Raji (cell line): Measurements from ENCODE around the gene CEP112.

Experiments used
- POLR2A ChIP-seq: IDR thresholded peaks from 2 replicates; pipeline ENCODE4 v1.6.1; 2011; ENCODE audit warnings: low read depth, low read length, control low read depth; ENCODE audit not compliant: insufficient read depth

The CEP112 gene

DNA sequence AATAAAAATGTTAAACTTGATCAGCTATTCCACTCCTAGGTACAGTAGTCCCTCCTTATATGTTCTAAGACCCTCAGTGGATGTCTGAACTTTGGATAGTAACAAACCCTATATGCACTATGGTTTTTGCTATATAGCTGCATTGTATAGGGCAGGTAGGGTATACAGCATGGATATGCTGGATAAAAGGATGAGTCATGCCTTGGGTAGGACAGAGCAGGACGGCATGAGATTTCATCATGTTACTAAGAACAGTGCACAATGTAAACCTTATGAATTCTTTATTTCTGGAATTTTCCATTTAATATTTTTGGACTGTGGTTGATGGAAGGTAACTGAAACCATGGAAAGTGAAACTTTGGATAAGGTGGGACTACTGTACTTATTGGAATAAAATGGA is 235.1 kb downstream of the CEP112 start:
- no peak for TF ChIP-seq POLR2A

DNA sequence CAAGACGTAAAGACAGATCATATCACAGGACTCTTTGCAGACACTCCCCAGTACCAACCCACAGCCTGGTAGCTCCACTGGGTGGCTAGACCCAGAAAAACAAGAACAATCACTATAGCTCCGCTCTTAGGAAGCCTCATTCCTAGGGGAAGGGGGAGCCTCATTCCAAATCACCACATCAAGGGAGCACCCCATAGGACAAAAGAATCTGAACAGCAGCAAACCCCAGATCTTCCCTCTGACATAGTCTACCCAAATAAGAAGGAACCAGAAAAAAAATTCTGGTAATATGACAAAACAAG is 237.8 kb downstream of the CEP112 start:
- no peak for TF ChIP-seq POLR2A

DNA sequence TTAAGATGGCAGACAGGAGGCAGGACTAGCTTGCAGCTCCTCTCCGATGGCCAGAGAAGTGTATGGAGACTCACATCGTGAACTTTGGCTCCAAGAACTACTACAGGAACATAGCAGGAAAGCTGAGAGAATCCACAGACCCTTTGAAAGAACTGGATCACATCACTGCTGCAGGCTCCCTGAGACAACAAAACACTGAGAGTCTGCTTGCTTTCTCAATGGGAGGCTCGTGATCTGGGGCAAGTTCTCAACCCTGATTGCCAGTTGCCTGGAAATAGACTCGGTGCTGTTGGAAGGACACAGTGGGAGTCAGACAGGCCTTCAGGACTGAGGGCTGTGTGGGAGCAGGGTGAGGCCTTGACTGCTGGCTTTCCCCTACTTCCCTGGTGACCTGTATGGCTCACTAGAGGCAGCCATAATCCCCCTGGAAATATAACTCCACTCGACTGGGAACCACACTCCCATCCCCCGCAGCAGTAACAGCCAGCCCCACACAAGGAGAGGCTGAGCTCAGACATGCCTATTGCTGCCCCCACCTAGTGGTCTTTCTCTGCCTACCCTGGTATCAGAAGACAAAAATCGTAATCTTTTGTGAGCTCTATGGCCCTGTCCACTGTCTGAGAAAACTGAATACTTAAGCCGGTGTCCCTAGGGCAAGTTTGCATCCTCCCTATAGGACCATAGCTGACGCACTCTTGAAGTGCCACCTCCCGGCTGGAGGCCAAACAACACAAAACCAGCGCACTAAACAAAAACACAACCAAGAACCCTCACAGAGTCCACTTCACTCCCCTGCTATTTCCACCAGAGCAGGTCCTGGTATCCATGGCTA is 238.4 kb downstream of the CEP112 start:
- no peak for TF ChIP-seq POLR2A

DNA sequence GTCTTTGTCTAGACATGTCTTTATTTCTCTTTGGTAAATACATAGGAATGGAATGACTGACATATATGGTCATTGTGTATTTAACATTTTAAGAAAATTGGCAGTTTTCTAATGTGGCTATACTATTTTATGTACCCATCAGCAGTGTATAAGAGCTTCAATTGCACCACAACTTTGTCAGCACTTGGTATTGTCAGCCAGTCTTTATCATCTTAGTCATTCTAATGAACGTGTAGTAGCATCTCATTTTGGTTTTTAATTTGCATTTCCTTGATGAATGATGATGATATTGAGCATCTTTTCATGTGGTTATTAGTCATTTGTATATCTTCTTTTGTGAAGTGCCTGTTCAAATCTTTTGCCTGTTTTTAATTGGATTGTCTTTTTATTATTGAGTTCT is 239.3 kb downstream of the CEP112 start:
- TF ChIP-seq POLR2A: no peak

DNA sequence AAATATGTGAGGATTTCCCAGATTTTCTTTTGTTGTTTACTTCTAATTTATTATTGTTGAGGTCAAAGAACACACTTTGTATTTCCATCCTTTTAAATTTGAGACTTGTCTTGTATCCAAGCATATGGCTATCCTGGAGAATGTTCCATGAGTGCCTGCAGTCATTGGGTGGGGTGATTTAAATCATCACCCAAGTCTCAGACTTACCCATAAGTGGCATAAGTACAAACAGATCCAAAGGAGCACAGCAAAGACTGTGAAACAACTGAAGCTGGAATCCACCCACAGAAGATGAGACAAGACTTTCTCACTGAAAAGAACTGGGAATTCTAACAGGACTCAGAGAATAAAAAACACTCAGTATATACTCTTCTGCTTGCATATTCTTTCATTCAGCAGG is 239.9 kb downstream of the CEP112 start:
- no peak for TF ChIP-seq POLR2A

DNA sequence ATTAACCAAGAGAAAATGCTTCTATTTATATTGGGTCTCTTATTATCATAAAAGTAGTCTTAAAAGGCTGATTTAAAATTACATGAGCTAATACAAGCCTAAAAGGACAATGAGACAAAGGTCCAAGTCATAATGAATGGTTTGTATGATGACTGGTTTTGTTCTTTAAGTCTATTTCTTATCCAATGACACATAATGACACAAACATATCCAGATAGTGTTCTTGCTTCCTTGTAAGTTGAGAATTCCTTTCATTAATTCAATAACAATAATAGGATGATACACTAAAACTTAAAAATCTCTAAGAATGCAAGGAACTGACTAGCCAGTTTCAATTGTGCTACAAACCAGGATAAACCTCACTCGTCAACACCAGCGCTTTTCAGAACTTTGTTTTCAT is 244.1 kb downstream of the CEP112 start:
- no peak for TF ChIP-seq POLR2A

DNA sequence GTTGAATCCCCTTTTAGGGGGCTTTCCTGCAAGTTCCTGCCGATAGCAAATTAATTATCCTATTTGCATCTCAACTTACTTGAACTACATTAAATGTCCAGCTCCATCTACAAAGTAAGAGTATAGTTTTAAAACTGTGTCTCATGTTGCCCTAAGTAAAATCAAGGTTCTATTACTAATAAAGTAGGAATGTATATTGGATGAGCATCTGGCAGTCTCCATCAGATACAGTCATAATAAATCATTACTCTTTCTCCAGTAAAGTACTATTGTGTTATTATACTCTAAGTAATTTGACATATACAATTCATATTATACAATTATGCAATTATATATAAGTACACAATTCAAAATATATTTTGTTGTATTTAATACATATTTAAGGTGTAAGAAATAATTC is 249.3 kb downstream of the CEP112 start:
- TF ChIP-seq POLR2A: no peak

DNA sequence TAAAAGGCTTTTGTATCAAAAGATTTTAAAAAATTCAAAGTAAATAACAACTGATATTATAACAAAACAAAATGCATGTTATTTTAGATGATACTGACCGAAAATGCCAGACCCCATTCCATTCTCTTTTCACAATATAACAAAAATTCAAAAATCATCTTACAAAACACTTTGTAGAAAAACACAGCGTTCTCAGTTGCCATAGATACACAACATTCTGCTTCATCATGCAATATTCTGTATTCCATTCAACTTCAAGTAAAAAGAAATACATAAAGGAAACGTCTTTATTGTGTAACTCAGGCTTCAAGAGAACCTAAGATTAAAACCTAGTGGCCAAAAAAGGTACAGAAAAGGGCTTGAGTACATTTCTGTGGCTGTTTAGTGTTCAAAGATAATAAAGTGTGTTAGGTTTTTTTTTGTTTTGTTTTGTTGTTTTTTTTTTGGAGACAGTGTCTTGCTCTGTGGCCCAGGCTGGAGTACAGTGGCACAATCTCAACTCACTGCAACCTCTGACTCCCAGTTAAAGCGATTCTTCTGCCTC is 250.5 kb downstream of the CEP112 start:
- no peak for TF ChIP-seq POLR2A

DNA sequence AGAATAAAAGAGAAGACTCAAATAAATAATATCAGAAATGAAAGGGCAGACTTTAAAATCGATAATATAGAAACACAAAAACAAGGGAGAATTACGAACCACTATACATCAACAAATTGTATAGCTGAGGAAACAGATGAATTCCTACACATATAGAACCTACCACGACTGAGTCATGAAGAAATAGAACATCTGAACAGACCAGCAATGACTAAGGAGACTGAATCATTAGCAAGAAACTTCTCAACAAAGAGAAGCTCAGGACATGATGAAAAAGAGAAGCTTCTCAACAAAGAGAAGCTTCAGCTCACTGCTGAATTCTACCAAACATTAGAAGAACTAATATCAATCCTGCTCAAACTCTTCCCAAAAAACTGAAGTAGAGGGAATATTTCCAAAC is 255.9 kb downstream of the CEP112 start:
- no peak for TF ChIP-seq POLR2A

DNA sequence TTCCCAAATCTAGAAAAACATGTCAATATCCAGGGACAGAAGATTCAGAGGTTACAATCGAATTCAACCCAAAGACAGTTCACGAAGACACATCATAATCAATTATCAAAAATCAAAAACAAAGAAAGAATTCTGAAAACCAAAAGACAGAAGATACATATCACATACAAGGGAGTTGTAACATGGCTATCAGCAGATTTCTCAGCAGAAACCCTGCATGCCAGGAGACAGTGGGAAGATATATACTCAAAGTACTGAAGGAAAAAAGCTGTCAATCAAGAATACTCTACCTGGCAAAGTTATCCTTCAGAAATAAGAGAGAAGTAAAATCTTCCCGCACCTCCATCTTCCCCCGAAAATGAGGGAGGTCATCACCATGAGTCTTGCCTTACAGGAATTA is 258.6 kb downstream of the CEP112 start:
- no peak for TF ChIP-seq POLR2A

DNA sequence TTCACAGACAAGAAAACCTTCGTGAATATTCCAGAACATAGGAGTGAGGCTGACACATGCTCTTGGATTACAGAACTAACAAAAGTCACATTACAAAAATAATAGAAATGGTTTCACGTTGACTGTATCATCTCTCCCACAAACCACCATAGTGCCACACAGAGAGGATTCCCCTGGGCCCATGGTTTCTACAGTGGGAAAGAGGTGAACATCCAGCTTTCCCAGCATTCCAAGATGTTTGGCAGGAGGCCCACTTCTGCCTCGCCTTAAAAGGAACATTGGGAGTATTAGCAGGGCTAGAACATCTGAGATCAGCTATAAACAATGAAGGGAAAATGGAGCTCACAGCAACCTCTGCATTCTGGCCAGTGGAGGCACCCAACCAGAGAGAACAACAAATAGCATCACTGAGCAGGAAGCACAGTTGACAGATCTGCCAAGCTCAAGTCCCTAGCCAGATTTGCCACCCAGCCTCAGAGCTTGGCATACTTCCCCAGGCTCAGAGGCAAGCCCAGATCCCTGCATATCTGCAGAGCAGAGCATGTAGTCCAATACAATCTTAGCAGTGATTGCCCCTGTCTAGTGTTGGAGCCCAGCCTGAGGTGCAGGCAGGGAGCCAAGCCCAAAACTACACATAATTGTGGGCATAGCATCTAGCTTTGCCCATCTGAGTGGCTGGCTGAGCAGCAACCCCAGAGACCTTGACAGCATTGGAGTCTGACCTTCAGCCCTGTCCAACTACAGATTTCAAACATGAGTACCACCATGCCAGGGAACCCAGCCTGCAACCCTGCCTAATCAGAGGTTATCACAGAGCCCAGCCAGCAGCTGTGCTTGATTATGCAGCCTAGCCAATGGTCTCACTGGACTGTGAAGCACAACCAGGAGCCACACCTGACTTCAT is 260.4 kb downstream of the CEP112 start:
- TF ChIP-seq POLR2A: no peak

DNA sequence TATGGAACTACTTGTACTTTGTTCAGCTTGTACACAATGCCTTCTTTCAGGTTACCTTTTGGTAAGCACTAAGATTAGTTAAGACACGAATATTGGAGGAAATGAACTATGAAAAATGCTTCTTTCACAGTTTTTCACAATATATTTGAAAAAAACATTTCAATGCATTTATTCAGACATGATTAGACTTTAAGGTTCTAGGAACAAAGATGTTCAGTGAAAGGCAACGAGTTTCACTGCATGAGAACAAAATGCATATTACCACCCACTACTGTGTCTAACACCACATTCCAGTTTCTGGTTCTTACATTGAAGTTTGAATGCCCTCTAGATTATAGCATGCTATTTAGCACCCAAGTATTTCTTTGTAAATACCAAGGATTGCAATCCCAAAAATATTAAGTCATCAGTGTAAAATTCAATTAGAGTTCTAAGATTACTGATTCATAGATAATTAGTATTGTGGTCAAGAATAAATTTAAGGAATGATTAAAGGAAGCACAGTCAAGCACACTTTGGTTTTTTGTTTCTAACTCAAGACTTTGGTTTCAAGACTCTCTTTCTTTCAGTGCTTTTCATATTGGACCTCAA is 261.7 kb downstream of the CEP112 start:
- TF ChIP-seq POLR2A: no peak

DNA sequence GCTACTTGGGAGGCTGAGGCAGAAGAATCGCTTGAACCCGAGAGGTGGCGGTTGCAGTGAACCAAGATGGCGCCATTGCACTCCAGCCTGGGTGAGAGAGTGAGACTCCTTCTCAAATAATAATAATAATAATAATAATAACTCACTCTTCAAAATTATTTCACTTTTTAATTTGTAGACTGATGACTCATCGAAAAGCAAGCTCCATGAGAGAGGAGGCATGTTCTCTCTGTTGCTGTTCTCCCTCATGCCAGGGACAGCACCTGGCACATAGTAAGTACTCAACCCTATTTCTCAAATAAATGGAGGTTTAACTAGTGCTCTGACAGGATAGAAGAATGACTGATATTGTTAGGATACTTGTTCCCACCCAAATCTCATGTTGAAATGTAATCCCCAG is 265.3 kb downstream of the CEP112 start:
- TF ChIP-seq POLR2A: no peak

DNA sequence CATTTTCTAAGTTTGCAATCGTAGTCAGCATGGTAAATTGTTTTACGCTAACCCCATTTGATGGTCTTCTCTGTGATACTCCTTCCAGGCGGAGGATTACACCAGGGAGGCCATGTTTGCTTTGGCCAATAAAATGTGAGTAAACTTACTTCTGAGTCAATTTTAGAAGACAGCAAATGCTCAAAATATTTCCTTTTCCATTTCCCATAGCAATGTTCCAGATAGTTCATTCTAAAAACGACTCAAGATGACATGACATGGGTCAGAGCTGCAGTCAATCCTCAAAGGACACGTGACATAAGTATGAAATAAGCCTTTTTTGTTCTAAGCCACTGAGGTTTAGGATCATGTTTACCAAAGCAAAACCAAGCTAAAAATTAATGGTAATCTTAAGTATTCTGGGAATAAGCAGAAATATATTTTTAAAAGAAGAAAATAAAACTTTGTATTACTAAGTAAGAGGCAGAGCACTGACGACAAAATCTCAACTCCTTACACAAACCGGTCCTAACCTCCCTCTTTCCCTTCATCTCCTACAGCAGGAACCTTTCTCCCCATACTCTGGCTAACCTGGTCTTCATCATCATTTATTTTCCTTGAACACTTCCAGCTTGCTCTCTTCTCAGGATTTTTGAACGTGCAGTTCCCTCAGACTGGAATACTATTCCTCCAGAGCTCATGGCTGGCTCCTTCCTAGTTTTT is 266.2 kb downstream of the CEP112 start:
- no peak for TF ChIP-seq POLR2A

DNA sequence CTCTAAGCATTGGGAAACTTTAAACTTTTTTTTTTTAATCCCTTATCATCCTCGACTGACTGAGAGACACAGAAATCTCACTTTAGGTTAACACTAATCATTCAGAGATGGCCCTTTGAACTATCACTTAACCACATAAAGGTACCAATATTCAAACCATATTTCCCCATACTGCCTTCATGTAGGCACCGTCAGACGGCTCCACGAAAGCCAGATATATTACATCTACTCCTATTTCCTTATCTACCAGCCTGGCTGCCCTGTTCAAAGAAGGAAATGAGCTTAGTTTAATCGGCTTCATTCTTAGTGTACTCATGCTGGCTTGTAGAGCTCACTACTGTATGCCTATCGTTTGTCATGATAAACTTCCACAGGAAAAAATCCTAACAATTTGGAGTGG is 270.9 kb downstream of the CEP112 start:
- TF ChIP-seq POLR2A: no peak
